Liver (tissue), 9 donors: ENCODE results near the gene HINT2. TPM values are rescaled to one million over a fixed set of nuclear protein-coding genes. Genes with fewer than 3 reads are reported as not detected.

Experiments
- DNase-seq: peaks from one replicate; pipeline ENCODE4 v3.0.0-alpha.2; 2017; ENCODE audit warnings: low spot score
- H3K27ac ChIP-seq, 2 donors: one replicate each; pipeline ENCODE4 v1.7.0; 2013; ENCODE audit warnings: inconsistent platforms in 2 of 2, low read length in 2 of 2, control low read depth in 1 of 2, low read depth in 1 of 2, mild to moderate bottlenecking in 1 of 2
- H3K27me3 ChIP-seq, 4 donors: one replicate each; pipeline versions ENCODE4 v1.6.1 to v1.7.0; 2013; ENCODE audit warnings: low read length in 3 of 4, inconsistent platforms in 1 of 4, mild to moderate bottlenecking in 1 of 4, moderate library complexity in 1 of 4; ENCODE audit not compliant: control insufficient read depth in 4 of 4, insufficient read depth in 4 of 4
- H3K36me3 ChIP-seq, 4 donors: one replicate each; pipeline versions ENCODE4 v1.6.1 to v1.7.0; 2013; ENCODE audit warnings: low read length in 3 of 4, mild to moderate bottlenecking in 3 of 4, low read depth in 1 of 4, moderate library complexity in 1 of 4; ENCODE audit not compliant: control insufficient read depth in 4 of 4, insufficient read depth in 3 of 4
- H3K4me1 ChIP-seq, 4 donors: one replicate each; pipeline versions ENCODE4 v1.6.1 to v1.7.0; 2013; ENCODE audit warnings: low read length in 3 of 4, mild to moderate bottlenecking in 3 of 4, moderate library complexity in 1 of 4; ENCODE audit not compliant: control insufficient read depth in 4 of 4, insufficient read depth in 4 of 4
- H3K4me3 ChIP-seq, 3 donors: one replicate each; pipeline versions ENCODE4 v1.6.1 to v1.7.0; 2013; ENCODE audit warnings: low read length in 3 of 3, control low read depth in 1 of 3, low read depth in 1 of 3, mild to moderate bottlenecking in 1 of 3
- H3K9ac ChIP-seq, 2 donors: one replicate each; pipeline ENCODE4 v1.7.0; 2013; ENCODE audit warnings: low read length in 2 of 2, mild to moderate bottlenecking in 2 of 2, moderate library complexity in 2 of 2, control low read depth in 1 of 2, low read depth in 1 of 2
- H3K9me3 ChIP-seq, 4 donors: one replicate each; pipeline versions ENCODE4 v1.6.1 to v1.7.0; 2013; ENCODE audit warnings: low read length in 3 of 4; ENCODE audit not compliant: control insufficient read depth in 4 of 4
- ATF3 ChIP-seq: IDR thresholded peaks from 2 replicates; pipeline ENCODE4 v1.6.1; 2016; ENCODE audit warnings: antibody characterized with exemption
- CTCF ChIP-seq: fragments of 150-350 bp; IDR thresholded peaks from 2 replicates; pipeline ENCODE4 v1.5.1; 2017; ENCODE audit warnings: improper control_type of control experiment, low read depth, low read length; ENCODE audit not compliant: missing input control
- EGR1 ChIP-seq, 2 donors: IDR thresholded peaks; 2 replicates each; pipeline ENCODE4 v1.6.1; 2016 to 2018; ENCODE audit warnings: antibody characterized with exemption in 2 of 2, low read depth in 2 of 2
- FOXA1 ChIP-seq: IDR thresholded peaks from 2 replicates; pipeline ENCODE4 v1.6.1; 2016; ENCODE audit warnings: antibody characterized with exemption
- FOXA2 ChIP-seq: IDR thresholded peaks from 2 replicates; pipeline ENCODE4 v1.6.1; 2016; ENCODE audit warnings: antibody characterized with exemption
- GABPA ChIP-seq, 2 donors: IDR thresholded peaks in 1 of 2; conservative IDR thresholded peaks in 1 of 2; 2 replicates each; pipeline ENCODE4 v1.6.1; 2016; ENCODE audit warnings: antibody characterized with exemption in 2 of 2, mild to moderate bottlenecking in 1 of 2, moderate library complexity in 1 of 2
- HNF4A ChIP-seq, 2 donors: conservative IDR thresholded peaks; 2 replicates each; pipeline ENCODE4 v1.6.1; 2016; ENCODE audit warnings: antibody characterized with exemption in 2 of 2, mild to moderate bottlenecking in 2 of 2
- HNF4G ChIP-seq: IDR thresholded peaks from 2 replicates; pipeline ENCODE4 v1.6.1; 2016; ENCODE audit warnings: antibody characterized with exemption
- JUND ChIP-seq, 2 donors: IDR thresholded peaks; 2 replicates each; pipeline ENCODE4 v1.6.1; 2016; ENCODE audit warnings: antibody characterized with exemption in 2 of 2
- MAX ChIP-seq: IDR thresholded peaks from 2 replicates; pipeline ENCODE4 v1.6.1; 2016; ENCODE audit warnings: antibody characterized with exemption
- NR2F2 ChIP-seq: IDR thresholded peaks from 2 replicates; pipeline ENCODE4 v1.6.1; 2016; ENCODE audit warnings: antibody characterized with exemption
- RAD21 ChIP-seq, 2 donors: IDR thresholded peaks; 2 replicates each; pipeline ENCODE4 v1.6.1; 2016; ENCODE audit warnings: antibody characterized with exemption in 2 of 2, mild to moderate bottlenecking in 2 of 2
- REST ChIP-seq: IDR thresholded peaks from 2 replicates; pipeline ENCODE4 v1.6.1; 2016; ENCODE audit warnings: antibody characterized with exemption, mild to moderate bottlenecking
- RXRA ChIP-seq, 2 donors: IDR thresholded peaks; 2 replicates each; pipeline ENCODE4 v1.6.1; 2017 to 2018; ENCODE audit warnings: antibody characterized with exemption in 2 of 2, mild to moderate bottlenecking in 1 of 2
- SP1 ChIP-seq: IDR thresholded peaks from 2 replicates; pipeline ENCODE4 v1.6.1; 2018; ENCODE audit warnings: antibody characterized with exemption, mild to moderate bottlenecking
- TAF1 ChIP-seq: conservative IDR thresholded peaks from 2 replicates; pipeline ENCODE4 v1.6.1; 2016; ENCODE audit warnings: antibody characterized with exemption, mild to moderate bottlenecking
- YY1 ChIP-seq: IDR thresholded peaks from 2 replicates; pipeline ENCODE4 v1.6.1; 2016; ENCODE audit warnings: antibody characterized with exemption, mild to moderate bottlenecking
- ZBTB33 ChIP-seq: IDR thresholded peaks from 2 replicates; pipeline ENCODE4 v1.6.1; 2016; ENCODE audit warnings: antibody characterized with exemption
- WGBS: extraction: QIAGEN DNeasy Blood & Tissue Kit; methylation state at CpG from one replicate; pipeline ENCODE4 v1.1.7; 2013; 5-methylcytosine and 5-hydroxymethylcytosine counted together
- polyA plus RNA-seq, 2 donors: library from polyadenylated mRNA; stranded (reverse) in 1 of 2; unstranded in 1 of 2; fragments of 200-250 nt in 1 of 2; fragments of >200 nt in 1 of 2; fragmentation: Nextera tagmentation in 1 of 2; extraction: Ambion mirVana in 1 of 2; gene quantifications; one replicate each; pipeline versions ENCODE4 v1.2.1 to v1.2.3, GENCODE V29; 2013 to 2015
- total RNA-seq, 2 donors: library from RNA; depleted of rRNA; stranded (reverse); fragments of >200 nt; gene quantifications; one replicate each; pipeline ENCODE4 v1.2.3, GENCODE V29; 2014
- donor health status: healthy.
- donor health status: healthy.
- donor health status: healthy.
- donor health status: healthy.
- donor health status: healthy.

Gene HINT2
- total and polyA plus RNA-seq, 4 donors = 34.3 to 176 (median 76.1) TPM

GRCh38 chr9:35859310-35859989 lies 44.6 kb upstream of the HINT2 start:
- no peak overlapping the region for H3K27ac ChIP-seq
- H3K36me3 ChIP-seq = no peaks in the 10 kb centered on the region
- TF ChIP-seq NR2F2 (no peak), CTCF (no peak), GABPA (IDR thresholded peaks at IDR 0.05 in 1 of 2, conservative IDR thresholded peaks at IDR 0.05 in 1 of 2) (no peak), EGR1 (IDR thresholded peaks at IDR 0.05; ENCODE audit: low read depth in 2 of 2) (no peak), HNF4G (no peak), FOXA2 (no peak), JUND (IDR thresholded peaks at IDR 0.05) (no peak), TAF1 (no peak), REST (no peak), YY1 (no peak), HNF4A (conservative IDR thresholded peaks at IDR 0.05) (no peak), FOXA1 (no peak), RAD21 (IDR thresholded peaks at IDR 0.05) (no peak), ZBTB33 (no peak), MAX (no peak), RXRA (IDR thresholded peaks at IDR 0.05) (no peak), ATF3 (no peak), SP1 (no peak)
- H3K27me3 ChIP-seq = peaks cover 0 to 5% (median 0%) of the 10 kb centered on the region in 4 donors
- DNase-seq = peak; percentile 31
- no peak overlapping the region for H3K9ac ChIP-seq
- no peak overlapping the region for H3K4me3 ChIP-seq
- no peaks in the 10 kb centered on the region for H3K9me3 ChIP-seq
- no peaks in the 10 kb centered on the region for H3K4me1 ChIP-seq
- 65% methylated on average over 16 of the region's 16 CpGs for WGBS
